Mammary epithelial cell (primary cell): Measurements from ENCODE around the gene CDH4.

Experiments used
- CTCF ChIP-seq, 2 donors: IDR thresholded peaks in 1 of 2; conservative IDR thresholded peaks in 1 of 2; 2 replicates each; pipeline ENCODE4 v1.5.1; 2011 to 2012; ENCODE audit warnings: inconsistent platforms in 2 of 2, low read length in 2 of 2, mild to moderate bottlenecking in 2 of 2, control low read depth in 1 of 2, low read depth in 1 of 2; ENCODE audit not compliant: insufficient read depth in 1 of 2; ENCODE audit errors: extremely low read depth in 1 of 2
- EZH2 ChIP-seq: IDR thresholded peaks from 2 replicates; pipeline ENCODE4 v1.6.1; 2012; ENCODE audit warnings: low read length, inconsistent platforms, borderline replicate concordance

- TF ChIP-seq EZH2 (no peak), CTCF (conservative IDR thresholded peaks at IDR 0.05 in 1 of 2, IDR thresholded peaks at IDR 0.05 in 1 of 2; ENCODE audit: extremely low read depth in 1 of 2, insufficient read depth in 1 of 2, low read depth in 1 of 2, low read length in 2 of 2) (no peak)
Measured at GRCh38 chr20:61723529-61724257, 471.6 kb downstream of the CDH4 start.
